OCI-LY1 (cell line): ENCODE results near the gene TAF4.

Source experiments
- CTCF ChIP-seq: fragments of 200-600 bp; sonication (generic), shearing (Covaris generic); IDR thresholded peaks from 2 replicates; pipeline ENCODE4 v1.5.1; 2017; ENCODE audit warnings: mild to moderate bottlenecking, antibody characterized with exemption, low read length, moderate library complexity, mixed read lengths
- EZH2 ChIP-seq: fragments of 200-600 bp; sonication (generic), shearing (Covaris generic); IDR thresholded peaks from 2 replicates; pipeline ENCODE4 v1.8.0; 2017; ENCODE audit warnings: borderline replicate concordance, mixed run types, mild to moderate bottlenecking, antibody characterized with exemption, low read length, moderate library complexity, mixed read lengths

DNA sequence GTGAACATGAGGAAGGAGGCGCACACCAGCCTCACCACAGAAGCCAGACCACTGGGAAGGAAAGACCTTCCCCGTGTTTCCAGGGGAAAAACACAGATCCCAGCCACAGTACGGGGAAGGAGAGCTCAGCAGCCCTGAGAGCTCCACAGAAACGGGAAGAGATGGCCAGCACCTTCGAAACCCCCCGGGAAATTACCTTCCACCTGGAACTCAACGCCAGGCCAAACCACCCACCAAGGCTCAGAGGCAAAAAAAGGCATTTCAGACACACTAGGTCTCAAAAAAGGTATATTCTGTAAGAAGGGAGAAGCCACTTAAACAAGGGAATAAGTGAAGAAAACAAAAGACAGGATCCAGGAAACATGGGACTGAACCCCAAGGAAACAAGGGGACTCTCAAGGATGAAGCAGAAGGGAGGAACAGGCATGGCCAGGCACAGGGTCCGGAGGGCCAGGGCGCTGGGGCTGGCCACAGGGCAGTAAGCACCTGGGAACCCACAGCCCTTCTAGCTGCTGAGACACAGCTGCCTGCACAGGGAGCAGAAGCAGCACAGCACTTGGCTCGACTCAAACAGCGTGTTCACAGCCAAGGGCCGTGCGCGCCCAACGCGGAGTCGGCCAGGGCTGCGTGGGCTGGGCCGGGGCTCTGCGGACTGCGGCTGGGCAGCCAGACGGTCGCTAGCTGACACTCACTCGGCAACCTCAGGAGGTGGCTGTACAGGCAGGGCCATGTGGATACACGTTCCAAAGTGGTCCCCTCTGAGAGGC is 44.6 kb downstream of the TAF4 start:
- TF ChIP-seq CTCF (no peak), EZH2 (no peak)
